IMR-90 (cell line): ENCODE data around the gene KCTD13.

ENCODE experiments used
- CEBPB ChIP-seq: IDR thresholded peaks from 2 replicates; pipeline ENCODE4 v1.6.1; 2012; ENCODE audit warnings: low read depth, low read length, improper control_type of control experiment
- CTCF ChIP-seq: conservative IDR thresholded peaks from 2 replicates; pipeline ENCODE4 v1.5.1; 2012; ENCODE audit warnings: mild to moderate bottlenecking, low read depth, low read length, improper control_type of control experiment
- MAFK ChIP-seq: IDR thresholded peaks from 2 replicates; pipeline ENCODE4 v1.6.1; 2012; ENCODE audit warnings: low read depth, low read length, improper control_type of control experiment
- POLR2A ChIP-seq: IDR thresholded peaks from 2 replicates; pipeline ENCODE4 v1.6.1; 2012; ENCODE audit warnings: mild to moderate bottlenecking, low read depth, low read length
- RFX5 ChIP-seq: IDR thresholded peaks from 2 replicates; pipeline ENCODE4 v1.8.0; 2012; ENCODE audit warnings: low read depth, mild to moderate bottlenecking, low read length, moderate library complexity
- USF2 ChIP-seq: fragments of 150-350 bp; IDR thresholded peaks from 2 replicates; pipeline ENCODE4 v1.6.1; 2017; ENCODE audit warnings: mild to moderate bottlenecking, antibody characterized with exemption, low read length, low read depth

- TF ChIP-seq CTCF (no peak), CEBPB (no peak), RFX5 (no peak), POLR2A (no peak), MAFK (no peak), USF2 (no peak)
Observed at GRCh38 chr16:29925105-29925756, 795 bp downstream of the KCTD13 start.
